ENCODE results near the gene LRRC37B. TPM values are rescaled to one million over a fixed set of nuclear protein-coding genes. Genes with fewer than 3 reads are reported as not detected.
"Not testable (repeated sequence)": the region's sequence is repeated elsewhere in the genome, so short reads cannot be mapped to it uniquely, and the experiment has no call there.

LRRC37B gene
- total RNA-seq, 6 donors from 2014 or later, result 13.7 to 77.5 (median 23.4) TPM

DNA sequence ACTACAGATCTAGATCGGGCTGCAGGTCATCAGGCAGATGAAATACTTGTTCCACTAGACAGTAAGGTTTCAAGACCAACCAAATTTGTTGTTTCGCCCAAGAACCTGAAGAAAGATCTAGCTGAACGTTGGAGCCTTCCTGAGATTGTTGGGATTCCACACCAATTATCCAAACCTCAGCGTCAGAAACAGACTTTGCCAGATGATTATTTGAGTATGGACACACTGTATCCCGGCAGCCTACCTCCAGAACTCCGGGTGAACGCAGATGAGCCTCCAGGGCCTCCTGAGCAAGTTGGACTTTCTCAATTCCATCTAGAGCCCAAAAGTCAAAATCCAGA, 14.4 kb downstream of the LRRC37B start:
- TF ChIP-seq CTCF (IDR thresholded peaks at IDR 0.05), result no peak
- no peak for TF ChIP-seq EP300 (IDR thresholded peaks at IDR 0.05)
- no peak for TF ChIP-seq POLR2AphosphoS5 (IDR thresholded peaks at IDR 0.05)
- TF ChIP-seq POLR2A (IDR thresholded peaks at IDR 0.05), result no peak
- no peak overlapping the region for H3K4me3 ChIP-seq
- peaks cover 4 to 25% (median 13%) of the 10 kb centered on the region in 4 donors for H3K36me3 ChIP-seq
- DNase-seq (no peak), ATAC-seq (ENCODE audit: low FRiP score in 2 of 2) (no peak)
- no peaks in the 10 kb centered on the region for H3K27me3 ChIP-seq
- WGBS, 2 donors, result 96 to 100% methylated on average over 7 of the region's 7 CpGs
- peaks cover 0 to 1% (median 0%) of the 10 kb centered on the region in 4 donors for H3K4me1 ChIP-seq
- H3K9me3 ChIP-seq, result no peaks in the 10 kb centered on the region
- no peak overlapping the region for H3K27ac ChIP-seq

DNA sequence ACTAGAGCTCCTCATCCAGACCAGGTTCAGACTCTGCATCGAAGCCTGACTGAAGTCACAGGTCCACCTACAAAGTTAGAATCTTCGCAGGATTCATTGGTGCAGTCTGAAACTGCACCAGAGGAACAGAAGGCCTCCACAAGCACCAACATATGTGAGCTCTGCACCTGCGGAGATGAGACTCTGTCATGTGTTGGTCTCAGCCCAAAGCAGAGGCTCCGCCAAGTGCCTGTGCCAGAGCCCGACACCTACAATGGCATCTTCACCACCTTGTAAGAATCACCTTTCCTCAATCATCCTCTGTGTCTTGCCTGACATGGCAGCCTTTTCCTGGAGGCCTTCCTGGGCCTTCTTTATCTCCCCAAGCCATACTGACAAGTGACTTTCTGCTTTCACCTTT, 15.4 kb downstream of the LRRC37B start:
- not testable (repeated sequence) for H3K4me3 ChIP-seq; H3K27ac ChIP-seq; H3K27me3 ChIP-seq; ATAC-seq (ENCODE audit: low FRiP score in 2 of 2); H3K4me1 ChIP-seq; DNase-seq; H3K9me3 ChIP-seq
- WGBS, 2 donors, result 96 to 100% methylated on average over 3 to 4 of the region's 5 CpGs
- peaks cover 4 to 25% (median 13%) of the 10 kb centered on the region in 4 donors for H3K36me3 ChIP-seq

GRCh38 chr17:32027271-32027670, 20.1 kb downstream of the LRRC37B start:
- not testable (repeated sequence) for H3K4me1 ChIP-seq; H3K36me3 ChIP-seq; H3K27ac ChIP-seq; DNase-seq; H3K9me3 ChIP-seq; H3K4me3 ChIP-seq; H3K27me3 ChIP-seq; ATAC-seq (ENCODE audit: low FRiP score in 2 of 2)
- WGBS, 2 donors, result 95 to 99% methylated on average over 4 of the region's 4 CpGs

DNA sequence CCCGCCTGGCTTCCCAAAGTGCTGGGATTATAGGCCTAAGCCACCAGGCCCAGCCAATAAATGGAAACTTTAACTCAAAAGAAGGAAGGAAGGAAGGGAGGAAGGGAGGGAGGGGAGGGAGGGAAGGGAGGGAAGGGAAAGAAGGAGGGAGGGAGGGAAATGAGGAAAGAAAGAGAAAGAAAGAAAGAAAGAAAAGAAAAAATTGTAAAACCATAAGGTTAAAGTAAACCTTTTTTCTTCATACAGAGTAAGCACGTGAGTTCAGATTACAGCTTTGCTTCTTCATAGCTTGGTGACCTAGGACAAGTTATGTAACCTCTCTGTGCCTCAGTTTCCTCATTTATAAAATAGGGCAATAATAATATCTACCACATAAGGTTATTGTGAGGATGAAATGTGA, 26.0 kb downstream of the LRRC37B start:
- no peak overlapping the region for H3K4me3 ChIP-seq
- DNase-seq (no peak), ATAC-seq (ENCODE audit: low FRiP score in 2 of 2) (no peak)
- no peaks in the 10 kb centered on the region for H3K27me3 ChIP-seq
- TF ChIP-seq CTCF (IDR thresholded peaks at IDR 0.05), result no peak
- no peak for TF ChIP-seq EP300 (IDR thresholded peaks at IDR 0.05)
- no peak for TF ChIP-seq POLR2A (IDR thresholded peaks at IDR 0.05)
- TF ChIP-seq POLR2AphosphoS5 (IDR thresholded peaks at IDR 0.05), result no peak
- no peaks in the 10 kb centered on the region for H3K9me3 ChIP-seq
- no peak overlapping the region for H3K27ac ChIP-seq
- no peaks in the 10 kb centered on the region for H3K4me1 ChIP-seq
- WGBS, 2 donors, result 94 to 98% methylated on average over 2 of the region's 2 CpGs
- H3K36me3 ChIP-seq, result peaks cover 7 to 33% (median 23%) of the 10 kb centered on the region in 4 donors

DNA sequence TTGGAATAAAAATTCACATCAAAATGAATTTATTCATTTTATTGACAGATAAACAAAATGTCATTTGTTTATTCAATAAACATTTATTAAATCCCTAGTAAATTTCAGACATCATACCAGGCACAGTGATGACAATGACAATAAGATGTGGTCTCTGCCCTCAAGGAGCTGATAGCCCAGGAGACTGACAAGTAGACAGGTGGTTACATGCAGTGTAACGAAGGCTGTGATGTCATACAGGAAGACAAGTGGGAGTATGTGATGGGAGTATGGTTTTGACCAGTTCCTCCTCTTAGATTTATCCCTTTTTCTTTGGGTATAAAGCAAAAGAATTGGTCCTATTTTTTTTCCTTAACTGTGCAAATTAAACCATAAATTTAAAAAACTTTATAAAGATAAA, 26.6 kb downstream of the LRRC37B start:
- not testable (repeated sequence) for H3K27me3 ChIP-seq; DNase-seq; H3K4me1 ChIP-seq; ATAC-seq (ENCODE audit: low FRiP score in 2 of 2); H3K27ac ChIP-seq; H3K4me3 ChIP-seq; H3K9me3 ChIP-seq
- peaks cover 7 to 34% (median 25%) of the 10 kb centered on the region in 4 donors for H3K36me3 ChIP-seq
- 57 to 88% methylated on average over 1 of the region's 1 CpG for WGBS, 2 donors

DNA sequence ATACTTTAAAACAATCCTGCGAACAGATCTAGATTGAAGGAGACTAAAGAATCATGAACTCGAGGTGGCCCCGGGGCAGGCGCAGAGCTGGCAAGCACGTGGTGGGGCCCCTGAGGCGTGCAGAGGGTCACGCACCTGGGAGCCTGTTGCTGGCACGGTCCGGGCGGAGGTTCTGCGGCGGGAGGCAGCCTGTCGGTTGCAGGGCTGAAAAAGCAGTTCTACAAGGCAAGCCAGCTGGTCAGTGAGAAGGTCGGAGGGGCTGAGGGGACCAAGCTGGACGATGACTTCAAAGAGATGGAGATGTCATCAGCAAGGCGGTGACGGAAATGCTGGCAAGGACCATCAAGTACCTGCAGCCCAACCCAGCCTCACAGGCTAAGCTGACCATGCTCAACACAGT, 33.1 kb downstream of the LRRC37B start:
- peak in 1 of 2 donors; percentile 74 for DNase-seq

DNA sequence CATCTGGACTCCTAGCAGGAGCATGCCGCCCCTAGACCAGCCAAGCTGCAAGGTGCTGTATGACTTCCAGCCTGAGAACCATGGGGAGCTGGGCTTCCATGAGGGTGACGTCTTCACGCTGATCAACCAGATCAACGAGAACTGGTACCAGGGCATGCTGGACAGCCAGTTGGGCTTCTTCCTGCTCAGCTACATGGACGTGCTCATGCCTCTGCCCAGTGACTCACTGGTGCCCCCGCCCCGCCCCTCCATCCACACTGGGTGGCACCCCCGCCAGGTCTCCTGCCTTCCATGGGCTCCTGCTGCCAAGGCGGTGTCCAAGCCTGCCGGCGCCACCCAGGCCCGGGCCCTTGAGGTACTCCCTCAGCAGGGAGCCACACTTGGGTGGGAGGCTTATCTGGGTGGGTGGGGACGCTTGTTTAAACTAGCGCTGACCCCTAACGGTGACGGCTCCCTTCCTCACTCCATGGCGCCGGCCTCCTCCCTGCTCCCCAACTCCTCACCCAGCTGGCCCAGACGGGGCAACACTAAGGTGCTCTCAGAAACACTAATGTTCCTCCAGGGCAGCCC, 34.2 kb downstream of the LRRC37B start:
- DNase-seq (peak in 1 of 2 donors; percentile 69), ATAC-seq (ENCODE audit: low FRiP score in 2 of 2) (peak in 1 of 2 donors; percentile 63)
- not testable (repeated sequence) for H3K27me3 ChIP-seq, H3K9me3 ChIP-seq, H3K4me3 ChIP-seq, H3K27ac ChIP-seq, H3K4me1 ChIP-seq
- peaks cover 0 to 35% (median 26%) of the 10 kb centered on the region in 4 donors for H3K36me3 ChIP-seq
- WGBS, 2 donors, result 93 to 95% methylated on average over 17 of the region's 19 CpGs

More for the DNA sequence above, 33.1 kb downstream of the LRRC37B start:
- not testable (repeated sequence) for H3K9me3 ChIP-seq; H3K27me3 ChIP-seq; ATAC-seq (ENCODE audit: low FRiP score in 2 of 2); H3K27ac ChIP-seq; H3K4me3 ChIP-seq; H3K4me1 ChIP-seq
- H3K36me3 ChIP-seq, result peaks cover 7 to 47% (median 36%) of the 10 kb centered on the region in 4 donors
- WGBS, 2 donors, result 96 to 97% methylated on average over 17 of the region's 17 CpGs

GRCh38 chr17:32042266-32042665, 35.1 kb downstream of the LRRC37B start:
- ATAC-seq (ENCODE audit: low FRiP score in 2 of 2) (peak in 1 of 2 donors; percentile 19), DNase-seq (peak in 1 of 2 donors; percentile 55)
- WGBS, 2 donors, result 100% methylated on average over 7 of the region's 11 CpGs; no CpG with 5 or more reads in 1 of the 2 donors

DNA sequence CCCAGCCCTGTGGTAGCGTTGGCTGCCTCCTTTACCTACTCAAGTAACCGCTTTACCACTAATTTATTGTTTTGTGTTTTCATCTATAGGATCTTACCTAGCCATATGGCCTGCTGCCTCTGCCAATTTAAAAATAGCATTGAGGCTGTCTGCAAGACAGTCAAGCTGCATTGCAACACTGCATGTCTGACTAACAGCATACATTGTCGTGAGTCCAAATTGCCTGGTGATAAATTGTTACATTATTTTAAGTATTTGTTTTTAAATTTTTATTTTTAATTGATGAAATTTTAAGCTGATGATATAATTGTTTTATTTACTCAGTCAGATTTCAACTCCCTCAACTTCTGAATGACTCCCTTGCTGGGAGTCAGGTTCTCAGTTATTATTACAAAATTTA, 38.4 kb downstream of the LRRC37B start:
- H3K27me3 ChIP-seq; H3K4me3 ChIP-seq; DNase-seq; H3K27ac ChIP-seq; ATAC-seq (ENCODE audit: low FRiP score in 2 of 2); H3K9me3 ChIP-seq; H3K4me1 ChIP-seq: not testable (repeated sequence)
- 82 to 85% methylated on average over 3 of the region's 3 CpGs for WGBS, 2 donors
- peaks cover 0 to 27% (median 14%) of the 10 kb centered on the region in 4 donors for H3K36me3 ChIP-seq

More at GRCh38 chr17:32042266-32042665, 35.1 kb downstream of the LRRC37B start:
- H3K4me1 ChIP-seq, H3K27me3 ChIP-seq, H3K9me3 ChIP-seq, H3K4me3 ChIP-seq, H3K27ac ChIP-seq: not testable (repeated sequence)
- peaks cover 0 to 32% (median 19%) of the 10 kb centered on the region in 4 donors for H3K36me3 ChIP-seq

GRCh38 chr17:32047663-32048062, 40.5 kb downstream of the LRRC37B start:
- not testable (repeated sequence) for H3K27me3 ChIP-seq; ATAC-seq (ENCODE audit: low FRiP score in 2 of 2); H3K4me1 ChIP-seq; H3K27ac ChIP-seq; H3K4me3 ChIP-seq; DNase-seq; H3K9me3 ChIP-seq
- peaks cover 0 to 19% (median 6%) of the 10 kb centered on the region in 4 donors for H3K36me3 ChIP-seq
- WGBS, 2 donors, result 94 to 99% methylated on average over 6 of the region's 6 CpGs

DNA sequence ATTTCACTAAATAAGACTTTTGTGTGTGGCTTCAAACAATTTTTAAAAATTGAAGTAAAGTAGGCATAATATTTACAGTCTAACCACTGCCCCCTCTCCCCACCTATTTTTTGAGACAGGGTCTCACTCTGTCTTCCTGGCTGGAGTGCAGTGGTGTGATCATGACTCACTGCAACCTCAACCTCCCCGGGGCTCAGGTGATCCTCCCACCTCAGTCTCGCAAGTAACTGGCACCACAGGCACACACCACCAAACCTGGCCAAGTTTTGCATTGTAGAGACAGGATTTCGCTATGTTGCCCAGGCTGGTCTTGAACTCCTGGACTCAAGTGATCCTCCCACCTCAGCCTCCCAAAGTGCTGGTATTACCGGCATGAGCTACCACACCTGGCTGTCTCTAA, 47.8 kb downstream of the LRRC37B start:
- not testable (repeated sequence) for H3K27me3 ChIP-seq; DNase-seq; H3K27ac ChIP-seq; H3K9me3 ChIP-seq; H3K4me1 ChIP-seq; H3K4me3 ChIP-seq; ATAC-seq (ENCODE audit: low FRiP score in 2 of 2); H3K36me3 ChIP-seq
- WGBS, 2 donors, result 84 to 91% methylated on average over 4 of the region's 4 CpGs

All from upper lobe of left lung (tissue), 6 donors.